HCEC 1CT (cell line): Measurements from ENCODE around the gene FAM78B.

Experiments
- DNase-seq: peaks from one replicate; pipeline ENCODE4 v3.0.0-alpha.2; 2017

Gene FAM78B, protein sequence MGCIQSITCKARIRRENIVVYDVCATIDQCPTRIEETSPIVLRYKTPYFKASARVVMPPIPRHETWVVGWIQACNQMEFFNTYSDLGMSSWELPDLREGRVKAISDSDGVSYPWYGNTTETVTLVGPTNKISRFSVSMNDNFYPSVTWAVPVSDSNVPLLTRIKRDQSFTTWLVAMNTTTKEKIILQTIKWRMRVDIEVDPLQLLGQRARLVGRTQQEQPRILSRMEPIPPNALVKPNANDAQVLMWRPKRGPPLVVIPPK

DNA sequence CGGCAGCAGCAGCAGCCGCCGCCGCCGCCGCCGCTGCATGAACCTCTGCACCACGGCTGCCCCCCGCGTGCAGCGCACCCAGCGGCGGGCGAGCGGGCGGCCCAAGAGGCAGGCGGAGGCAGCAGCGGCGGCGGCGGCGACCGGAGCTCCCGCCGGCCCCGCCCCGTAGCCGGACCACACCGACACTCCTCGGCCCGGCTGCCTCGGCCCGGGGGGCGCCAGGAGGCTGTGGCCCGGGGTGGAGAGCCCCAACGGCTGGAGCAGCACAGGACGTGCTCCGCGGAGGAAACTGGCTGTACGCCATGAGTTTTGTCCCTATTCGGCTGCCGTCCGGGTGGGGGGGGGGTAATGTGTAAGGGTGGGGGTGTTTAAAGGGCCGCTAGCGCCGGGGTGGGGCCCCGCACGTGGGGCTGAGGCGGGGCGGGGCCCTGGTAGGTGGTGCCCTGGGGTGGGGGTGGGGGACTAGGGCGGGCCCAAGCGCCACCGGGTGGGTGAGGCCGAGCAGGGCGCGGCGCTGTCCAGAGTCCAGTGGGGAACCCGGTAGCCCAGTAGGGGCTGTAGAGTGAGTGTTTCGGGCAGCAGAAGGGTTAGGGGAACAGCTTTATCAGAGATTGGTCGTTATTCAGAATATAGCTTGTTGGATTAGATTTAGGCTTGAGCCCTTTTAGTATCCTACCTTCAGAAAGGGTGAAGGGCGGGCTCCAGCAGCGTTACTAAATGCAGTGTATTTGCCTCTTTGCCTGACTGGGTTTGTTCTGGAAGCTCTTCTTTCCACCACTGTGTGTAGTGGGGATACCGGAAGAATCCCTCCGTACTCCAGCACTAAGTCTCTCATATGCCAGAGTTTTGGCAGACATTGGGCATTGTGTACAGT is at the start of gene FAM78B:
FAM78B (minus strand) TSS at position 304 of the 874 bp plus-strand sequence. CDS start 753 bp downstream, outside the sequence.
- peak; percentile 19 for DNase-seq

DNA sequence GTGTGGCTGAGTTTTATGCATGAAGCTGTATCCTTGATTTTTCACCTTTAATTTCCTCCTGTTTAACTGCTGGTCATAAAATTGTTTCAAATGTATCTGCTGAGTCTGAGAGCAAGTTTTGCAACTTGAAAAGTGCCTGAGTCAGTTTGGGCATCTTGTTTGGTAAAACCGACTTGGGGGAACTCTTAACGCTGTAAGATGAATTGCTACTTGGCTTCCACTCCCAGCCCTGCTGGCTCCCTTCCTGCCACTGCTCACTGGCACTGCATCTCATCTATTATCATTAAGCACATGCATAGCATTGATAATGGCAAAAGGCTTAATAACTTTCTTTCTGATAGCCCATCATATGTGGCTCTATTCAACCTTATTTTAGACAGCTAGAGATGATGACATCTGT is 35.7 kb upstream of the FAM78B start:
- no peak for DNase-seq

DNA sequence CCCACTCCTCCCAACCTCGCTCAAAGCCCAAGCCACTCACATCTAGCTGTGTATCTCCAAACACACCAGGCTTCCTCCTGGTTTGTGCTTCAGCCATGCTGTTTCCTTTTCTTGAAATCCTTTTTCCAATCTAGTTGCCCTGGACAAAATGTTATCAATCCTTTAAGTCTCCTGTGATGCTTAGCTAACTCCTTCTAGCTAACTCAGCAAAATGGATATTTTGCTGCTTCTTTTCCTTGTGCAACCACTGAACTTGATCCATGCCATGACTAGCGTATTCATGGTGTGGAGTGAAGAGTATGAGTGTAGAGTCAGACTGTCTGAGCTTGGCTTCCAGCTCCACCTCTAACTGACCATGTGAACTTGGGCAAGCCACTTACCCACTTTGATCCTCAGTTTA is 33.9 kb upstream of the FAM78B start:
- no peak for DNase-seq

DNA sequence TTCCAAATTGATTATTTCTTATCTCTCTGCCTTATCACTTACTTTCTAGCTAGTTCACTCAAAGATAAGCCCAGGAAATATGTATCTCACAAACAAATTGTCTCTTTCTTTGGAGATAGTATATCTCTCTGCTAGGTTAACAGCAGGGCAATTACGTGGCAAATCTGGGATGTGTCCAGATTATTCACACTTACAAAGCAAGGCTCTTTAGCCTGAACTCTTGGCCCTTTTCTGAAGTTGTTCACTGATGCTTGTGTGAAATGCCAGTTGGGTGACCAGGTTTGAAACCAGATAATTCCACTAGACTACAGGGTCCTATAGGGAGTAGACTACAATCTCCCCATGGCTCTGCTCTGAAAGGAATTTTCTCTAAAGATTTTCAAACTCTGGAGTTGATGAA is 30.8 kb upstream of the FAM78B start:
- no peak for DNase-seq

DNA sequence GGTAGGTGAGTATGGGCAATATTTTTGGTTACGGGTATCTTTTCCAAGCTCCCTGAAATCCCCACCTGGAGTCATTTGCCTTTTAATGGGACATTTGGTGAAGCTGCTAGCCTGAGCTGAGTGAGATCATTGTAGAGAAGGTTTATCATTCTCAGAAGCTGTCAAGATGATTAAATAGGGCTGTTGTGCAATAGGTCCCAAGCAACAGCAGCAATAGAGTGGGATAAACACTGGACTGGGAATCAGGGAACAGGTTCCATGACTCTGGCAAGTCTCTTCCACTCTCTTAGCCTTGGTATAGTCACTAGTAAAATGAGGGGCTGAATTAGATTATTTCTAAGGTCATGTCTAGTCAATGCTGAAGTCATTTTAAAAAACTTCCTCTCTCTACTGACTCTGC is 30.3 kb upstream of the FAM78B start:
- no peak for DNase-seq

DNA sequence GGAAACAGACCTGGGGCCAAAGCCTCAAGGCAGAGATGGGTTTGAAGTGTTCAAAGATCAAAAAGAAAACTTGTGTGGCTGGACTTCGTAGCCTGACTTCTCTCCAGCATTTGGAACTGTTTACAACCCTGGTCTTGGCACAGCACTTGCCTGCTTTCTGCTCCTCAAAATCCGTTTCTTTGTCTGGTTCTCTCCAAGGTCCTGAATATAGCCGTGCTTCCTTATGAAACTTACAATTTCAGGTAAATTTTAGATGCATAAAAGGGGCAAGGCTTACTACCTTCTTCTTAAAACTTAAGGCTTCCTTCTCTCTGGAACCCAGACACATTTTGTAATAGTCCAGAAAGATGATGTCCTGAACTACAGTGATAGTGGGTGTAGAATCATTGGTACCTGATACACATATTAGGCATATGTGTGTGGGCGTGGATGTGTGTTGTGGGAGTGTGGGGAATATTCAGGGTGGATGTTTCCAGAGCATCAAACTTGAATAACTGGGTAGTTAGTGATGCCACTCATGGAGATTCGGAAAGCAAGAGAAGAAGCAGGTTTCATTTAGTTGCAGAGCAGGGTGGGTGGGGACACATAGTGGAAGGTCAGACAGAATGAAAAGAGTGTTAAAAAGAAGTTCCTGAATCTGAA is 26.4 kb upstream of the FAM78B start:
- no peak for DNase-seq

DNA sequence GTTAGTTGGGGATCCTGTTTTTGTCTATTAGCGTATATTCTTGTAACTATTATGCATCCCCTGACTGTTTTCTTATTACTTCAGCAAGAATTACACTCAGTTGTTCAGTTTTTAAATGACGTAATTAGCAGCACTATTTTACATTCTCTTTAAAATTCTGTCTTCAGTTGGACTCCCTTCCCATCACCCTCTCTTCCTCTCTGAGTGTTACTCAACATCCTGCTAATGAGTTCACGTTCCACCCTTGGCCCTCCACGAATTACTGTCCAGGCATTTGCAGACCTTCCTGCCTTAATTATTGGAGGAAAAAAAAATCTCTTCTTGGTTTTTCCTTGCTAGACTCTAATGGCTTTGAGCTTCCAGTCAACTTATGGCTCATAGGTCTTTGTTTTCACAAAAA is 23.6 kb upstream of the FAM78B start:
- no peak for DNase-seq

DNA sequence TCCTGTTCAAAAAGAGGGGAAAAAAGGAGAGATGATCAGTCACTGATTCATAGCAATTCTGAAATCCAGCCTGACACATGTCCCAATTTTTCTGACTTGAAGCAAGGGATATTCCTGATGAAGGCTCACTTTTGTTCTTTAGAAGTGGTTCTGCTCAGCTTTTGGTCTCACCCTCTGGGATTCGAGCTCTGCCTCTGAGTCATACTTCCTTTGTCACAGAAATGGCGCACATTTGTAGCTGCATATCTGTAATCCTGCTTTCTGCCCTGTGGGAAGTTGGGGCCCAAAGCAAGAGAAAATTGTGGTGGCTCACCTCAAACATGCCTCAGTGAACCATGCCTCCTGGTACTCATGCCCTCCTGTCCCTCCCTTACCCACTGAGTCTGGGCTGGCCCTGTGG is 22.3 kb upstream of the FAM78B start:
- no peak for DNase-seq

DNA sequence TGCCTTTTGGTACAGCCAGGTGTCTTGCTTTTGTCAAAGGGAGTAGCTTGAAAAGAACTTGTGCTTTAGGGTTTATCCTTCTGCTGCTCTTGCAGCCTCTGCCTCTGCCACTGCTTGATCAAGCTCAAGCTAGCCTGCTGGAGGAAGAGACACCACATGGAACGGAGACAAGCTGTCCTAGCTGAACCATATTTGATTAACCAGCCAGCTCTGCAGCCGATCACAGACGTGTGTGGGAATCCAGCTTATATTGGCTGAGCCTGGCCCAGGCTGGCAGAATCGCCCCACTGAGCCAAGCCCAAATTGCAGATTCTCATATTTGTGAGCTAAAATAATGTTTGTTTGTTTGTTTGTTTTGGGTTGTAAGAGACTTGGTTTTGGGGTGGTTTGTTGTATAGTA is 18.7 kb upstream of the FAM78B start:
- DNase-seq, result no peak

DNA sequence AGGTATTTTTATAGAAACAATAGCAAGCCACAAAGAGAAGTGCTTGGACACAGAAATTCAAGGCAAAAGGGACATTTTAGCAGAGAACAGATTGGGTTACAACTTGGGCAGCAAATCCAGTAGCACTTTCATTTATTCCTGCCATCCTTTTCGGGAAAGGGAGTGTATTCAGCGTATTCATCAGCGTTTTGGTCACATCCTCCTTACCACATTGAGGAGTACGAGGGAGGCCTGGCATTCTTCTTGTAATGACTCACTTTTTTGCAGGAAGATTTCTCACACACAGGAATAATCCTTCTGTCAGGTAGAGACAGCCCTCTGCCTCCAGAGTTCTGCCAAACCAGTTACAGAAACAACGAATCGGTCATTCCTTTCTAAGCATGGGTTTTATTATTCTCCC is 18.1 kb upstream of the FAM78B start:
- no peak for DNase-seq

DNA sequence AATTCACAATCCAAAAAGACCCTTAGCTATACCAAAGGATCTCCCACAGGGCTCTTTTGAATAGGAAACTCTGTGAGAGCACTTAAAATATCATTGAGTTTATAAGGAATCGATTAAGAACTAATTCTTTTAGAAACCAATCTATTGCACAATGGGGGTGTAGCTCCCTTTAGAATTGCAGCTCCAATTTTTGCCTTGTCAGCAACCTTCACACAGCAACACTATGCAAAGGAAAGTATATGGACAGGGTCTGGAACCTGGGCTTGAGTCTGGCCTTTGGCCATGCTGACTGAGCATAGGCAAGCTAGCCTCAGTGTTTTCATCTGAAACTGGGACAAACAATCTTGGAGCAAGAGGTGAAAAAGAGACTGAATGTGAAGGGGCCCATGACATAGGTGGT is 17.2 kb upstream of the FAM78B start:
- DNase-seq, result no peak

DNA sequence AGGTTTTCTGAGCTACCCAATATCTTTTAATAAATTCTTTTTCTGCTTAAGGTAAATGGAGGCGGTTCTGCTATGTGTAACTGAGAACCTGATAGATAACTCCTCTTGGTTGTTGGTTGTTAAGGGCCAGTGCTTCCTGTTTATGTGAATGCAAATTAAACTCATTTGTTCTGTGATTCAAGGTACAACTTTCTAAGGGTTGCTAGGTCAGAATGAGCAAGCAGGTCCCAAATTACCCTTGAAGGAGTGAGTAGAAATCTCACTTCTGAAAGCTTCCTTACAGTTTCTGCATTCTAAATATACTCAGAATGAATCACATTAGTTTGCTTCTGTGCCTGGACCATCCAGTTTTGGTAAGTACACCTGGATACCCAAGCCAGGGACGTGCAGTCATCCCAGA is 15.5 kb upstream of the FAM78B start:
- no peak for DNase-seq

DNA sequence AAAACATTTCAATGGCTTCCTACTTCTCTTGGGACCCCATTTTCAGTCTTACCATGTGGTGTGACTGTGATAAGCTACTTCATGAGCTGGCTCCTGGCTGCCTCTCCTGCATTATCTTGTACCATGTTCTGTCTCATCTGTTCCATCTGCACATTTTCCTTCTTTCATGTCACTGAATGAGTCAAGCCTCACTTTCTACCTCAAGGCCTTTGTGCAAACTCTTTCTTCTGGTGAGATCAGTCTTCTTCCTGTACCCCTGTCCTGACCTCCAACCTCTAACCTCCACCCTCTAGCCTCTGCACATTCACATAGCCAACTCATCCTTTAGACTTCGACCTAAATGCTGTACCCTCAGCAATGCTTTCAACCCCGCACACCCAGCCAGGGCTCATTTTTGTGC is 9.6 kb upstream of the FAM78B start:
- no peak for DNase-seq

DNA sequence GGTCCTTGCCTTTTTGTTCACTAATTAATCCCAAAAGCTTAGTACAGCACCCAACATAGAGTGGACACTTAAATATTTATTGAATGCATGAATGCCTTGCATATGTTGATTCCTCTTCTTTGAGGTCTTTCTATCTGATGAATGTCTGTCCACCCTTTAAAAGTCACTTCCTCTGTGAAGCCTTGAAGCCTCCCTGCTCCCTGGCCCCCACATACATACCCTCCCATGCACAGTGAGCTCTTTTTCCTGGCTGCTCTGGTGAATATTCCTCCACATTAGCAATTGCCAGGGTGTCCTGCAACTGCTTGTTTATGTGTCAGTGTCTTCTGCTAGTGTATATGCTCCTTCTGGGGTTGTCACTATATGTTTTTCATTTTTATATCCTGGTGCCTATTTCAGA is 8.2 kb upstream of the FAM78B start:
- no peak for DNase-seq

DNA sequence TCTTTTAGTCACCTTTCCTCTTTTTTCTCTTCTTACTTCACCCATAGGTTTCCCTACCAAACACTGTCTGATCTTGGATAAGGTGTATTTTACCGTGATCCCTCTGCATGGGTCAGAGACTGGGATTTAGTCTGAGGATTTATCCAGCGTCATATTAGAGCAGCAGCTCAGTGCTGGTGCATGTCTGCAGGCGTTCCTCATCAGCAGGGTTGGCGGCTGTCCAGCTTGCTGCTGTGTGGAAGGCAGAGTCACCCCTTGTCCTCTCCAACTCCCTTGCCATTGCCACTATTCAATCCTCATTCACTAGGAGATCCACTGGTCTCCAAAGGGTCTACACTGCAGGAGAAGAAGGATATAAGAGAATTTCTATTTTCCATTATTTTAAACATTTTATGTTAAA is 7.3 kb upstream of the FAM78B start:
- DNase-seq, result no peak

DNA sequence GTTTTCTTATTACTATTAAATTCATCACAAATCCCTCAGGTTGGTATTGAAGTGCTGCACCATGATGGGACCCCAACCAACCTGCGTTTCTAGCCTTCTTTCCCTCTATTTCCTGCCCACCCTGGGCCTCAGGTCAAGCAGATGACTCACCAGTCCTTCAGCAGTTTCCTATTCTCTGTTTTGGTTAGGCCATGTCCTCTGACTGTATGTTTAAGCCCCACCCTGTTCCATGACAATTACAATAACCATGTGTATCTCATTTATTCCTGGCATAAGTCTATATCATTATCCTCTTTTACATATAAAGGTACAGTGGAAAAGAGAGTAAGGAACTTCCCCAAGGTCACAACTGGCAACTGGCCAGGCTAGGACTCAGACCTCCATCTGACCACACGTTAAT is 5.3 kb upstream of the FAM78B start:
- no peak for DNase-seq

DNA sequence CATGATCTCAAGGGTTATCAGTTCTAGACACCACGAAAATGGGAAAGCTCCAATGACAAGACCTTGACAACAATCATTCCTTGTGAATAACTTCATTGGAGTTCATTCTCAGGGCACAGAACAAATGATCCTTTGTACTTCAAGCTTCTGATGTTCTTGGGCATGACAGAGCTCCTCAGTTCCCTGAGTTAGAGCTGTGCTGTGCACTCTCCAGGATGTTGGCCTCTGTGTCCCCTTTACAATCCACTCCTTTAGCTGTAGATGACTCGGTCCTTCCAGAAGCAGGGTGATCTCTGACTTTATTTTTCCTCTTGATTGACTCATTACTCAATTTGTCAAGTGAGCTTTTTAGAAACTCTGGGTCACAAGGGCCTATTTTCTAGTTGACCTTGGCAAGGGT is 3.9 kb upstream of the FAM78B start:
- no peak for DNase-seq

DNA sequence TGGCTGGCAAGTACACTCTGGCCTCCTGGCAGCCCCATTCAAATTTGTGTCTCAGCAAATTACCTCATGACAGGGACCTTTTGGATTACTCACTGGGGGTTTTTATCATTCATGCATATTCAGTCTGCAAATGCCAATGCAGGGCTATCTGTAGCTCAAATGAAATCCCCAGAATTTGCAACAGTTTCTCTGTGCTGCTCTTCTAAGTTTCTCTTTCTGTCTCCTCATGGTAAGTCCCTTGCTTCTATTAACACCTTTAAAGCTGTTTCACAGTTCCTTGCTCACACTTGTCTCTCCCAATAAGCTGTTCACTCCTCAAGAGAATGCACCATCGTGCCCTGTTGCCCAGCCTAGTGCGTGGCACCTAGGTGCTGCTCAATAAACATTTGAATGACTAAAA is 3.3 kb upstream of the FAM78B start:
- DNase-seq, result no peak

DNA sequence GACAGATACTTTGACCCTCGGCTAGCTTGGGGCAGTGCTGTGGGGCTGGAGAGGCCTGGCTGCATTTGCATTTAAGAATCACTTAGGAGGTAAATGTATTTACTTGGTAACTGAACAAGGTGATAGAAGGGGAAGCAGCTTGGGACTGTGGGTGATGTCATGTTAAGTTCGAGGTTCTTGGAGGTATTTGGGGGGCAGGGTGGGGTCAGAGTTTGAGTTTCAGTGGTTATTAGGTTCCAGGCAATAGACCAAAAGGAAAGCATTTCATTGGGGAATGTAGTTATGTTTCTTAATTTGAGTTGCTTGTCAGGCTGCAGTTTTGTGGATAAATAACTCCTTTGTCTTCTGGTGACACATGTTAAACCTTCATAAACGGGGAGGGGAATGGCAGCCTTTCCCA is 2.4 kb upstream of the FAM78B start:
- no peak for DNase-seq

DNA sequence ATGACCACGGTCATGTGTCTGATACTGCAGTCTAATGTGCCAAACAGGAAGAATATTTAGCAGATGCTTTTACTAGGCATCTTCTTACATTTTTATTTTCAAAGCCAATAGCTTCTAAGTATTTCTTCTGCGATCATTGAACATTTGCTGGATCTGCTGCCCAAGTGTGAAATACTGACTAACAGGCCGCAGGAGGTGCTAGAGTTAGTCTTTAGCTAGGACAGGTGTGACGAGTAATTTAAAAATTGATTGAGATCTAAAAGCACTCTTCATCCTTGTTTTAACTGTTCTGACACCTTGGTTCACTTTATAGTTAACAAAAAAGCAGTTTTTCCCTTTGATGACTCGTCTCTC is 748 bp upstream of the FAM78B start:
- DNase-seq, result no peak

DNA sequence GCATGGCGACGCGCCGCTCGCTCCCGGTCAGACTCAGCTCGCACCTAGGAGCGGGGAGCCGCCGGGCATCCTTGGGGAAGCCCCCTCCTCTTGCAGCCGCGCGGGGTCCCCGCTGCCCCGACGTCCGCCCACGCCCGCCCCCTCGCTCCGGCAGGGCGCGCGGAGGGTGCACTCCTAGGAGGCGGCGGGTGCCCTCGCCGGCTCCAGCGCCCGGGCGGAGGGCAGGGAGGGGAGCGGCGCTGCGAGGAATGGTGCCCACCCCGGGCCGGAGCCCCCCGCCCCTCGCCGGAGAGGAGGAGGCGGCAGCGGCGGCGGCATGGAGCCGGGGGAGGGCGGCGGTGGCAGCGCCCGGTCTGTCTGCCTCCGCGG is 488 bp downstream of the FAM78B start:
- no peak for DNase-seq

DNA sequence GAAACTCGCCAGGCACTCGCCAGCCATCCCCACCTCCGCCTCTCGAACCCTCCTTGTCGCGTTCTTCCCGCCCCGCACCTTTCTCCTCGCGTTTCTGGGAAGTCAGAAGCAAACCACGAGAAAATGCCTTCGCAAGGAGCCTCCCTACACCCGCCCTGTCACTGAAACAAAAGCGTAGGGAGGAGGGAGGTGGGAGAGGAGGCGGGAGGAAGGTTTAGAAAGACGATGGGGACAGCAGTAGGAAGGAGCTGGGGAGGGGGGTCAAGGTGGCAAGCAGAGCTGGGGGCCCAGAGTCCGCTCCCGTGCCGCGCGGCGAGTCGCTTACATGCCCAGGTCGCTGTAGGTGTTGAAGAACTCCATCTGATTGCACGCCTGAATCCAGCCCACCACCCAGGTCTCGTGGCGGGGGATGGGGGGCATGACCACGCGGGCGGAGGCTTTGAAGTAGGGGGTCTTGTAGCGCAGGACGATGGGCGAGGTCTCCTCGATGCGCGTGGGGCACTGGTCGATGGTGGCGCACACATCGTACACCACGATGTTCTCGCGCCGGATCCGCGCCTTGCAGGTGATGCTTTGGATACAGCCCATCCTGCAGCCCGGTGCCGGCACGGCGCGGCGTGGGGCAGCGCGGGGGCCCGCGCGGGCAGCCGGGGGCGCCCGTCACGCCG is 1.0 kb downstream of the FAM78B start:
- DNase-seq, result no peak

DNA sequence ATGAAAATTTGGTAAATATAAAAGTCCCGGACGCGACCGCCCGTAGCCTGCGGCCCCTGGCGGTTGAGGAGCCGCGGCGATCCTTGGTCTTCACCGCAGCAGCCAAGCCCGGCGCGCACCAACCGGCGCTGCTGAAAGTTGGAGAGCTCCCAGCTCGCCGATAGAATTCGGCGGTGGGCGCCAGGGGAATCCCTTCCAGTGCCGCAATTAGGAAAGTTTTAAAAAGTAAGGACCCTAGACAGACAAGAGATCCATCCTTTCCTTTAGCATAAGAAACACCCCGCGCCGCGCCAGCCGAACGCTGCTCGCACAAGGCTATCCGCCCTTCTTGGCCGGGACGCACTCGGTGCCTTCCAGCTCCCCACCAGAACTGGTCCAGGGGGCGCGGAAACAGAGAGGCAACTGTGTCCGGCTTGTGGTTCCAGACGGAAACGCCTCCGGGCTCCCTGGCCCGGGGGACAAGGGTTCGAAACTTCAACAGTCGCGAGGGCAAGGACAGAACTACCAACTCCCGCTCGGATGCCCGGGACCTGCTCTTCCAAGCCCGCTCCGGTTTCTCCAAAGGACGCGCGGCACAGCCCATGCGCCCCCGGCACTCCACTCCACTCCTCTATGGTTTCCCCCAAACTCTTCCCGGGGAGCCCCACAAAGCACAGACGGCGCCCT is 1.7 kb downstream of the FAM78B start:
- no peak for DNase-seq
